ENCODE results near the gene MYL12A.

The MYL12A gene

GRCh38 chr18:3225588-3225987 lies 22.0 kb upstream of the MYL12A start:
- no peak for DNase-seq

GRCh38 chr18:3226048-3226447 lies 21.6 kb upstream of the MYL12A start:
- no peak for DNase-seq

GRCh38 chr18:3230401-3231334 lies 16.9 kb upstream of the MYL12A start:
- DNase-seq, result no peak

DNA sequence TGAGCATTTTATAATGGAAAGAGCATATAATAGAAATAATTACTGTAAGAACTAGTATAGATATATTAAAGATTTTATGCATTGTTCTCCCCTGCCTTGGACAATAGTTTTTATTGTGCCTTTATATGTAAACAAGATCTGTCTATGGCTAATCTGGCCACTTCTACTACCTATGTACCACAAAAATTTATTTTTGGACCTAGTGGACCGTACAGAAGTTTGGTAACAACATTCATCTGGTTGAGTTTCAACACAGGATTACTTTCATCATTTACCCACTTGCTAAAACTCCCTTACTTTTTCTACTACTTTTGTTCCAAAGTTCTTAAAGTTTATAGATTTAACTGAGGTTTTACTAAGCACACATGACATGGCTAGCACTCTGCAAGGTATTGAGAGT lies 14.6 kb upstream of the MYL12A start:
- DNase-seq, result no peak

DNA sequence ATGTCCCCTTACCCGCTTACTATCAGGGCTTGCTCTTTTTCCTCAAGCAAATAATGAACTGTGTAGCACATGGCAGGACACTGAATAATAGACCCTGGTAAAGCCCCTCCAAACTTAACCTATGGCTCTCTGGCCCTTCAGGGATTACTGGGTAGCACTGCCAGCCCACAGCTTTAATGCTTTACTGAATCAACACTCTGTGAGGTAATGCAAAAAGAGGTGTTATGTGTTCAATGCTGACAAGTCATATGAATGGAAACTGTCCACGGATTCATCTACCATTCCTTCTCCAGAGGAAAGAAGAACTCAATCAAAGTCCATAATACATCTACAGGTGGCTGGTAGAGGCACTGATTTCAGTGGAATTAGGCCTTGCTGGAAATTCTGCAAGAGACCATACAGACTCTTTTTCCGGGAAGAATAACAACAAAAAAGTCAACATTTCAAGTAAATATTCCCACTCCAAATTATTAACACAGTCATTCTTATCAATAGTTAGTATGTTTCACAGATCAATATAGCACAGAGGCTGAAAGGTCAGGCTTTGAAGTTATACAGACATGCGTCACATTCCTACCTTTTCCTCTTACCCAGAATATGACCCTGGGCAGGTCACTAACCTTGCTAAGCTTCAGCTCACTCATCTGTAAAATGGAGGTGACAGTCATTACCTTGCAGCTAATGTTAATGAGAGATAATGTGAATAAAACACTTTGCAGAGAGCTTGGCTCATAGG lies 14.0 kb upstream of the MYL12A start:
- DNase-seq, result no peak

GRCh38 chr18:3234457-3234856 lies 13.1 kb upstream of the MYL12A start:
- no peak for DNase-seq

DNA sequence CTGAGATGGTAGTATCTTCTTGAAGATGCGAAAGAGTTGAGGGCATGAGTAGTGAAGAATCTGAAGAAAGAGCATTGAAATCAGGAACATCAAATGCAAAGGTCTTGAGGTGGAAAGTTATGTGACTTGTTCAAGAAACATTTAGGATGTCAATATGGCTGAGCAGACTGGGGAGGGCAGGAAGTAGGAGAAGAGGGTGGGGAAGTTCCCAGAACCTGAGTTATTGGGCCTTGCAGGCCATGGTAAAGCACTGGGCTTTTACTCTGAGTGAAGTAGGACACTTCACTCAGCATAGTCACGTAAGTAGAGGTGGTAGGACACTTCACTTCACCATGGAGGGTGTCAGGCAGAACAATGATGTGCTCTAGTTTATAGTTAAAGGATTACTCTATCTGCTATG lies 11.8 kb upstream of the MYL12A start:
- no peak for DNase-seq

DNA sequence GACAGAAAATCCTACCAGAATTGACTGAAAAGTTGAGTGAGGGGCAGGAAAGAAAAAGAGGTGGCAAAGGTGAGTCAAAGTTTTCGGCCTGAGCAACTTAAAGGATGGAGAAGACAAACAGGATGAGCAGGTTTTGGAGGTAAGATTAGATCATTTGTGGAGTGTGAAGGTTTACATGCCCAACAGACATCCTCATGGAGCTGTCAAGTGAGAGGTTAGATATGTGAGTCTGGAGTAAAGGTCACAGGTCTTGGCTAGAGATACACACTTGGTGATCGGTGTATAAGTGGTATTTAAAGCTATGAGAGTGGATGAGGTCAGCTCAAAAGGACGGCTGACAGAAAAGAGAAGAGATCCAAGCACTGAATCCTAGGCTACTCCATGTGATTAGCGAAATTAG lies 11.1 kb upstream of the MYL12A start:
- DNase-seq, result no peak

DNA sequence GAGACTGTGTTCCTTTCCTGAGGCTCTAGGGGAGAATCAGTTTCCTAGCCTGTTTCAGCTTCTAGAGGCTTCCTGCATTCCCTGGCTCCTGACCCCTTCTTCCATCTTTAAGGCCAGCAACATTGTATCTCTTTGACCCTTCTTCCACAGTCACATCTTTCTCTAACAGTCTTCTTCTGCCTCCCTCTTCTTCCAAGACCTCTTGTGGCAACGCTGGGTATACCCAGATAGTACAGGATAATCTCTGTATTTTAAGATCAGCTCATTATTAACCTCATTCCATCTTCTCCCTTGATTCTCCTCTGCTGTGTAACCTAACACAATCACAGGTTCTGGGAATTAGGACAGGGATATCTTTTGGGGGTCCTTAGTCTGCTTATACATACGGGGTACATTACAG lies 8.9 kb upstream of the MYL12A start:
- DNase-seq, result no peak

DNA sequence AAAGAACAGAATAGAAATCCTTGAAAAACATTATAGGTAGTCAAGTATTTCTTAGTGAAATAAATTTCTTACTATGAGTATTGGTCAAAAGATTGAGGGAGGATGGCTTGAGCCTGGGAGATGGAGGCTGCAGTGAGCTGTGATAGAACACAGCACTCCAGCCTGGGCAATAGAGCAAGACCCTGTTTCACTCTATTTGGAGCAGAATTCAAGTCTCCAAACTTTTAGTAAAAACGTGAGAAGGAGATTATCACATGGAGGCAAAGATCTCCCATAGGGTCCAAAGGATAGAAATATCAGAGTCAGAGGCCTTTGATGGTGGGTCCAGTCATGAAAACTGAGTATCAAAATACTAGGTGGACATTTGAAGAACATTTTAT lies 2.4 kb upstream of the MYL12A start:
- DNase-seq, result no peak

GRCh38 chr18:3245853-3246634 lies 1.6 kb upstream of the MYL12A start:
- DNase-seq, result peak; percentile 62

DNA sequence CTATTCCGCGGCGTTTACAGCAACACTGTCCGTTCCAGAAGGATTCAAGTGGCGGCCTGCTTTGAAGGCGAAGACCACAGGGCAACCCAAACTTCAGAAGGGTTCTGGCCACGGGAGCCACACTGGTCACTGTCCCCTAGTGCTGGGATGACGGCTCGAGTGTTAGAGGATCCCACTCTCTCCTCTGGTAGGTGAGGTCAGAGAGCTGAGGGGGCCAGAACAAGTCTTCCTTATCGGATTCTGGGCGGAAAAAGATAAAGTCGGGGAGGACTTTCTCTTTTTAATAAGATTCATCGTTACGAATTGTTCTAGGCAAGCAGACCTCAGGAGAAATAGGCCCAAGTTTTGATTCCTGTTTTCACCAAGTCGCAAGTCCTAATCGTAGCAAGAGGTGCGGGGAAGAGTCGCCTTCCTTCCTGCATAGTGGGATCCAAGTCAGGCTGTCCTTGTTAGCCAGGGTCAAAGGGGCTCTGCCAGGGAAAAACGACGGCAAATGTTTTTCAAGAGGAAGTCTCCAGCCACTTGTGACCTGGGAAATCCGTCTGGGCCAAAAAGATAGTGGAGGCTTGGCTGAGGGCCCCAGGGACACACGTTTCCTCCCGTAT lies 864 bp upstream of the MYL12A start:
- no peak for DNase-seq

- no peak for DNase-seq
Observed at GRCh38 chr18:3248062-3248657, 559 bp downstream of the MYL12A start.

DNA sequence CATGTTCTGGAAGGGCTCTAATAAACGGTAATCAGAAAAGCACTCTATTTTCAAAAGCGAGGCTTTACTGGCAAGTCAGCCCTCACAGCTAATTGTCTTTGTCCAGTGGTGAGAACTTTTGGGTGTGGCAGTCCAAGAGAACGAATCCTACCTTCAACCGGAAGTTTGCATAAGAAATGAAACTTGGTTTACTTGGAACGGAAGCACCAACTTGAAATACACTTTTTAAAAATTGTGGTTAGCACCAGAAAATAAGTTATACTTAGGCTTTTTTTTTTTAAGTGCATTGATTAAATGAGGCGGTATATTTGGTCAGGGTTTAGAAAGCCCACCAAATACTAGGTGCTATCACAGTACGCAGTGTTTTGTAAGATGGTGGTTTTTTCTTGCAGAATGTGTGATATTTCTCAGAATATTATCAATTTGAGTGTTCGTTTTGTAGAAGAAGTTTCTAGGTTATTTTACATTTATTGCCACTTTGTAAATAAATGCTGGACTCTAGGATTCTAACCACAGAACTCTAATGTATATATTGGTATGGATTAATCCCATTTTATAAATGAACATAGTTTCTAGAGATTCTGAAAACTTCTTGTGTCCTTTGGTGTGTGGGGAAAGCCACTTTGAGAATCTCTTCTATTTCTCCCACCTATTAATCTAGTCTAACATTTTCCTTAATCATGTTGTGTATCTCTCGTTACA lies 1.2 kb downstream of the MYL12A start:
- DNase-seq, result no peak

GRCh38 chr18:3250237-3251107 lies 2.9 kb downstream of the MYL12A start:
- no peak for DNase-seq

- DNase-seq, result no peak
Observed at GRCh38 chr18:3251249-3251962, 3.8 kb downstream of the MYL12A start.

GRCh38 chr18:3251963-3252277 lies 4.3 kb downstream of the MYL12A start:
- DNase-seq, result no peak

DNA sequence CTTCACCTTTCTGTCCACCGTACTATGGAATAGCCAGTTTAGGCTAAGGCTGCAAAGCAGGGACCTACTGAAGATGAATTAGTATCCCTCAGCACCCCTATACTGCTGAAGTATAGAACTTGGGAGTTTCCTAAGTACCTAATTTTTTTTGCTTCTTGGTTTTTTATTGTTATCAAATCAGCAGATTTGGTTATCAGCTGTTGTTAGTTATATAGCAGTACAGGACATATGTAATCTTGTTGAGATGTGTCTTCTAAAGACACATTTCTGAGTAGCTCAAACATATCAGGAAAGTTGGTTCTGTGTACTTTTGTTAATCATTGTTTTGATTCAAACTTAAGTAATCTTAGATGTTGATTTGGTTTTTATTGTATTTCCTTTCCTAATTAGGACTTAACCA lies 5.2 kb downstream of the MYL12A start:
- no peak for DNase-seq

DNA sequence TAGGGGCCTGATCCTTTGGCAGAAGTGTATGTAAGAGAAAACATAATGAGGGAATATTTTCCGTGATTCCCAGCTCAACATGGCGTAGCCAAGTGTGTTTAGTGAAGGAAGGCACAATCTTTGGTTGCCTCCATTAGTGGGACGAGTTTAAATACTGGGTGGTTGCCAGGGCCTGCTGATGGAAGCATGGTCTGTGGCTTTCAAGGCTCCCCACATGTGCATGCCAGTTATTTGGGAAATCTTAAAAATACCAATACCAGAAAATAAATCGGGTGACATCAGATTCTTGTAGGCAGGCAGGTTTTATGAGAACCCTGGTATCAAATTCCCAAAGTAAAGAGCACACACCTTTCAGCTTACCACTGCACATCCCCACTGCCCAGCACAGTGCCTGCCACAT lies 7.1 kb downstream of the MYL12A start:
- no peak for DNase-seq

GRCh38 chr18:3255611-3256165 lies 8.1 kb downstream of the MYL12A start:
- DNase-seq, result no peak

Data from effector CD4-positive, alpha-beta T cell (primary cell).